A549 (cell line): ENCODE data around the gene ERN1. TPM values are rescaled to one million over a fixed set of nuclear protein-coding genes. Genes with fewer than 3 reads are reported as not detected.

ENCODE experiments used
- ATAC-seq, 2 experiments: fragments of 200-7000 bp in 1 of 2; fragments of >200 bp in 1 of 2; cut with Nextera tagmentation in 1 of 2; cut with Tn5 transposase in 1 of 2; 3 replicates each; pipeline versions ENCODE4 v1.8.0 to v1.9.1; 2018 to 2020; ENCODE audit warnings: mild to moderate bottlenecking in 1 of 2, moderate library complexity in 1 of 2
- CTCF ChIA-PET: fragments of 300-600 bp; sonication (Branson Sonifier 250); formaldehyde crosslinking; extraction: SDS; loops from one replicate; lab custom pipeline; 2021; ENCODE audit warnings: antibody characterized with exemption, inconsistent platforms; lab: Yijun Ruan, JAX
- POLR2A ChIA-PET: fragments of 350-600 bp; formaldehyde crosslinking; extraction: SDS; loops from one replicate; lab custom pipeline; 2021; ENCODE audit warnings: antibody characterized with exemption, inconsistent platforms; lab: Yijun Ruan, JAX
- DNase-seq, 2 experiments: peaks; one replicate each; pipeline versions ENCODE4 v3.0.0 to v3.0.0-alpha.2; 2011 to 2016; ENCODE audit warnings: low read depth in 1 of 2, low spot score in 1 of 2
- FAIRE-seq: peaks from 2 replicates; lab custom pipeline; 2011; peaks lifted over from hg19 to GRCh38; lab: Jason Lieb, UNC
- H3K27ac ChIP-seq, 2 experiments: fragments of >200 bp; sonication (Bioruptor Twin); formaldehyde crosslinking; 3 replicates each; pipeline ENCODE4 v1.5.1; 2016 to 2017
- H3K4me1 ChIP-seq: fragments of >200 bp; sonication (Bioruptor Twin); formaldehyde crosslinking; 3 replicates; pipeline ENCODE4 v1.6.1; 2016
- H3K4me2 ChIP-seq: fragments of >200 bp; sonication (Bioruptor Twin); formaldehyde crosslinking; 3 replicates; pipeline ENCODE4 v1.6.1; 2016
- H3K4me3 ChIP-seq: fragments of >200 bp; sonication (Bioruptor Twin); formaldehyde crosslinking; 3 replicates; pipeline ENCODE4 v1.5.1; 2016
- H3K9me3 ChIP-seq: fragments of >200 bp; sonication (Bioruptor Twin); formaldehyde crosslinking; 3 replicates; pipeline ENCODE4 v1.6.1; 2016
- EHMT2 ChIP-seq: fragments of 200-600 bp; sonication (generic); IDR thresholded peaks from 2 replicates; pipeline ENCODE4 v1.6.1; 2016; ENCODE audit warnings: antibody characterized with exemption, low read depth, mild to moderate bottlenecking, moderate library complexity
- EP300 ChIP-seq, 2 experiments: fragments of >200 bp; sonication (Bioruptor Twin); formaldehyde crosslinking; IDR thresholded peaks; 2 replicates in 1 of 2; 3 replicates in 1 of 2; pipeline ENCODE4 v1.6.1; 2016 to 2017
- FOSL2 ChIP-seq, 2 experiments: fragments of 450-650 bp in 1 of 2; fragments of >200 bp in 1 of 2; sonication (Bioruptor Twin) in 1 of 2; formaldehyde crosslinking; IDR thresholded peaks; 2 replicates each; pipeline versions ENCODE4 v1.5.0 to v1.6.1; 2016 to 2020; ENCODE audit warnings: mild to moderate bottlenecking in 1 of 2, moderate library complexity in 1 of 2
- GATA3 ChIP-seq: IDR thresholded peaks from 2 replicates; pipeline ENCODE4 v1.6.1; 2012; ENCODE audit warnings: borderline replicate concordance
- HOXA7 ChIP-seq: fragments of 250-450 bp; sonication (Bioruptor Pico); IDR thresholded peaks from 2 replicates; pipeline ENCODE4 v1.5.0; 2020; ENCODE audit warnings: mild to moderate bottlenecking, moderate library complexity
- HOXB5 ChIP-seq: fragments of 250-450 bp; sonication (Bioruptor Pico); IDR thresholded peaks from 2 replicates; pipeline ENCODE4 v1.5.0; 2020; ENCODE audit warnings: mild to moderate bottlenecking, moderate library complexity
- JUN ChIP-seq, 2 experiments: fragments of >200 bp; sonication (Bioruptor Twin); formaldehyde crosslinking; IDR thresholded peaks; 2 replicates in 1 of 2; 3 replicates in 1 of 2; pipeline ENCODE4 v1.6.1; 2016 to 2017
- MAZ ChIP-seq: fragments of 150-350 bp; IDR thresholded peaks from 2 replicates; pipeline ENCODE4 v1.6.1; 2014; ENCODE audit warnings: antibody characterized with exemption, low read depth, low read length, borderline replicate concordance
- NPAS2 ChIP-seq: fragments of 250-450 bp; sonication (Bioruptor Pico); IDR thresholded peaks from 2 replicates; pipeline ENCODE4 v1.8.0; 2022; ENCODE audit warnings: mild to moderate bottlenecking, moderate library complexity, borderline replicate concordance
- NR3C1 ChIP-seq: fragments of >200 bp; sonication (Bioruptor Twin); formaldehyde crosslinking; IDR thresholded peaks from 3 replicates; pipeline ENCODE4 v1.6.1; 2017
- POLR2AphosphoS2 ChIP-seq: conservative IDR thresholded peaks from 2 replicates; pipeline ENCODE4 v1.6.1; 2012; ENCODE audit warnings: low read length, improper control_type of control experiment, inconsistent platforms
- SMC3 ChIP-seq: fragments of >200 bp; sonication (Bioruptor Twin); formaldehyde crosslinking; IDR thresholded peaks from 3 replicates; pipeline ENCODE4 v1.6.1; 2018; ENCODE audit warnings: inconsistent platforms
- TP53 ChIP-seq: fragments of 250-450 bp; sonication (Bioruptor Pico); IDR thresholded peaks from 2 replicates; pipeline ENCODE4 v1.5.0; 2021; ENCODE audit warnings: mild to moderate bottlenecking, moderate library complexity
- ZC3H11A ChIP-seq: fragments of 450-650 bp; IDR thresholded peaks from 2 replicates; pipeline ENCODE4 v1.6.1; 2014; ENCODE audit warnings: antibody characterized with exemption, mild to moderate bottlenecking
- ZFP36 ChIP-seq: fragments of 450-650 bp; IDR thresholded peaks from 2 replicates; pipeline ENCODE4 v1.6.1; 2014; ENCODE audit warnings: borderline replicate concordance; ENCODE audit not compliant: partially characterized antibody
- ZNF302 ChIP-seq: fragments of 250-450 bp; sonication (Bioruptor Pico); IDR thresholded peaks from 2 replicates; pipeline ENCODE4 v1.9.0; 2021; ENCODE audit warnings: inconsistent platforms, mild to moderate bottlenecking, moderate library complexity
- WGBS: methylation state at CpG from one replicate; pipeline ENCODE4 v1.1.6; 2017; ENCODE audit errors: missing lambda C conversion rate; 5-methylcytosine and 5-hydroxymethylcytosine counted together
- polyA plus RNA-seq, 4 experiments: library from polyadenylated mRNA; depleted of rRNA in 3 of 4; stranded (reverse); fragments of >200 nt; fragmentation: RNase III in 1 of 4; extraction: RNeasy Plus Mini Kit Qiagen cat#74134 plus additional on column Dnase treatment in 1 of 4; gene quantifications; 2 replicates in 3 of 4; 3 replicates in 1 of 4; pipeline ENCODE4 v1.2.3, GENCODE V29; 2011 to 2017
- TF ChIP-seq, protein P1 (sequence below): IDR thresholded peaks from 2 replicates; pipeline ENCODE4 v1.6.1; 2012; ENCODE audit warnings: low read depth, borderline replicate concordance
- TF ChIP-seq, protein P2 (sequence below): fragments of >200 bp; sonication (Bioruptor Twin); formaldehyde crosslinking; IDR thresholded peaks from 2 replicates; pipeline ENCODE4 v1.6.1; 2016
- TF ChIP-seq, protein P3 (sequence below): fragments of 150-350 bp; IDR thresholded peaks from 2 replicates; pipeline ENCODE4 v1.6.1; 2014; ENCODE audit warnings: low read depth, mild to moderate bottlenecking, low read length
- TF ChIP-seq, protein P4 (sequence below): fragments of 250-450 bp; sonication (Bioruptor Pico); IDR thresholded peaks from 2 replicates; pipeline ENCODE4 v1.5.0; 2020; ENCODE audit warnings: low read depth, mild to moderate bottlenecking, moderate library complexity

The ERN1 gene
- polyA plus RNA-seq, 2 of the 4 experiments (the other 2 are of a cell fraction) = 4.1 to 19.8 TPM

DNA sequence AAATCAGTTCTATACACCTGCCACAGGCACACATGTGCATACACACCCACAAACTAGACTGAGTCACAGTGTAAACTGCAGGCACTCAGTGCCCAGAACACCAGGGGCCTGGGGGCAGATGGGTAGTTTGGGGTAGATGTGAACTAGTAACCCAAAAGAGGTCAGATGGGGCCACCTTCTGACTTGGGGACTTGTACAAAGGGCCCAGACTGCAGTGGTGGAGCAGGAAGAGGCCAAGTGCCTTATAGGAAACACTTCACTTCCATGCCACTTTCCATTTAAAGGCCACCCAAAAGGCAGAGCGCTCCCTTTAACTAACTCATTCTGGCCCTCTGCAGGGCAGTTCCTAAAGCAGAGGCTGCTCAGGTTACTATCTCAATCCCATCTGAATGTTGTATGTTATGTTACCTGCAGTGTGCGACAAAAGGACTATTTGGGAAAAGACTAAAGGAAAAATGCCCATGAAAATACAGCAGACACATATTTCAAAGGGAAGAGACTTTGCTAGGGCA, 27.8 kb upstream of the ERN1 start:
- H3K4me2 ChIP-seq = no peak overlapping the region
- TF ChIP-seq, protein P1, sequence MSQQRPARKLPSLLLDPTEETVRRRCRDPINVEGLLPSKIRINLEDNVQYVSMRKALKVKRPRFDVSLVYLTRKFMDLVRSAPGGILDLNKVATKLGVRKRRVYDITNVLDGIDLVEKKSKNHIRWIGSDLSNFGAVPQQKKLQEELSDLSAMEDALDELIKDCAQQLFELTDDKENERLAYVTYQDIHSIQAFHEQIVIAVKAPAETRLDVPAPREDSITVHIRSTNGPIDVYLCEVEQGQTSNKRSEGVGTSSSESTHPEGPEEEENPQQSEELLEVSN = no peak
- no peak for TF ChIP-seq EHMT2
- TF ChIP-seq SMC3 = no peak
- no peak for TF ChIP-seq JUN (IDR thresholded peaks at IDR 0.05)
- no peak for TF ChIP-seq FOSL2 (IDR thresholded peaks at IDR 0.05)
- no peak for TF ChIP-seq FOSL2 (CRISPR knock-in tag; IDR thresholded peaks at IDR 0.05)
- TF ChIP-seq ZNF302 (CRISPR knock-in tag) = no peak
- no peak for TF ChIP-seq TP53
- TF ChIP-seq GATA3 = no peak
- TF ChIP-seq, protein P2, sequence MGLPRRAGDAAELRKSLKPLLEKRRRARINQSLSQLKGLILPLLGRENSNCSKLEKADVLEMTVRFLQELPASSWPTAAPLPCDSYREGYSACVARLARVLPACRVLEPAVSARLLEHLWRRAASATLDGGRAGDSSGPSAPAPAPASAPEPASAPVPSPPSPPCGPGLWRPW = no peak
- no peak for TF ChIP-seq MAZ
- TF ChIP-seq HOXA7 (CRISPR knock-in tag) = no peak
- no peak for TF ChIP-seq POLR2AphosphoS2
- no peak for TF ChIP-seq ZFP36
- no peak for TF ChIP-seq NR3C1
- TF ChIP-seq, protein P3, sequence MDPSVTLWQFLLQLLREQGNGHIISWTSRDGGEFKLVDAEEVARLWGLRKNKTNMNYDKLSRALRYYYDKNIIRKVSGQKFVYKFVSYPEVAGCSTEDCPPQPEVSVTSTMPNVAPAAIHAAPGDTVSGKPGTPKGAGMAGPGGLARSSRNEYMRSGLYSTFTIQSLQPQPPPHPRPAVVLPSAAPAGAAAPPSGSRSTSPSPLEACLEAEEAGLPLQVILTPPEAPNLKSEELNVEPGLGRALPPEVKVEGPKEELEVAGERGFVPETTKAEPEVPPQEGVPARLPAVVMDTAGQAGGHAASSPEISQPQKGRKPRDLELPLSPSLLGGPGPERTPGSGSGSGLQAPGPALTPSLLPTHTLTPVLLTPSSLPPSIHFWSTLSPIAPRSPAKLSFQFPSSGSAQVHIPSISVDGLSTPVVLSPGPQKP = no peak
- no peak for TF ChIP-seq ZC3H11A
- TF ChIP-seq, all 56 proteins: peak for 0
- CTCF ChIA-PET = interaction anchor here (0.7 to 1.6 kb wide), 3 partner anchors 9 to 132 kb away, joined by 3 to 4 read pairs (median 3); no protein-coding TSS in a partner anchor
- Histone ChIP-seq H3K4me1 (no peaks in the 10 kb centered on the region), H3K9me3 (no peaks in the 10 kb centered on the region), H3K4me3 (no peak overlapping the region), H3K27ac (no peak overlapping the region)
- DNase-seq (no peak), FAIRE-seq (no peak), ATAC-seq (no peak)
- POLR2A ChIA-PET = no interaction called here
- WGBS = 90% methylated on average over 2 of the region's 2 CpGs

DNA sequence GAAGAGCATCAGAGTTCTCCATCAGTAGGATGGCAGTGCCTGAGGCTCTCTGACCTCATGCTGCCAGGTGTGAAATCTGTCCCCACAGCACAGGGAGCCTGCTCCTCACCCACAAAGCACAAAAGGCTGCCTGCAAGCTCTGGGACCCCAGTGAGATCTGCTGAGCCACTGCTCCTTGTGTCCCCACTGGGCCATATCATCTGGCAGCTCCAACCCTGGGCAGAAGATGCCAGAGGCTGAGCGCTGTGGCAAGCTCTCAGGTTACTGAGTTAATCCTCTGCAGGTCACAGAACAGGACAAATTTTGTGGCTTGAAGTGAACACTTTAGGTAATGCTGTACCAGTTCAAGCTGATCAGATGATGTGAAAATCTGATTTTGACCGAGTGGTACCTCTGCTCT, 26.7 kb upstream of the ERN1 start:
- WGBS = 96% methylated on average over 2 of the region's 2 CpGs
- no peak overlapping the region for H3K4me2 ChIP-seq
- CTCF ChIA-PET = interaction anchor here (0.7 to 1.2 kb wide), 2 partner anchors 38 to 93 kb away, joined by 3 read pairs; no protein-coding TSS in a partner anchor
- no peak overlapping the region for H3K27ac ChIP-seq
- H3K9me3 ChIP-seq = no peaks in the 10 kb centered on the region
- no peak overlapping the region for H3K4me3 ChIP-seq
- TF ChIP-seq, protein P4, sequence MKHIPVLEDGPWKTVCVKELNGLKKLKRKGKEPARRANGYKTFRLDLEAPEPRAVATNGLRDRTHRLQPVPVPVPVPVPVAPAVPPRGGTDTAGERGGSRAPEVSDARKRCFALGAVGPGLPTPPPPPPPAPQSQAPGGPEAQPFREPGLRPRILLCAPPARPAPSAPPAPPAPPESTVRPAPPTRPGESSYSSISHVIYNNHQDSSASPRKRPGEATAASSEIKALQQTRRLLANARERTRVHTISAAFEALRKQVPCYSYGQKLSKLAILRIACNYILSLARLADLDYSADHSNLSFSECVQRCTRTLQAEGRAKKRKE (CRISPR knock-in tag) = no peak
- TF ChIP-seq NPAS2 (CRISPR knock-in tag) (no peak), HOXB5 (CRISPR knock-in tag) (no peak), EP300 (IDR thresholded peaks at IDR 0.05) (no peak), EHMT2 (no peak)
- ATAC-seq (no peak), DNase-seq (no peak), FAIRE-seq (no peak)
- no peaks in the 10 kb centered on the region for H3K4me1 ChIP-seq
- POLR2A ChIA-PET = interaction anchor here (1.1 kb wide), 1 partner anchor 10 kb away, joined by 3 read pairs; no protein-coding TSS in a partner anchor
